ENCODE data around the gene CLCN1. TPM values are rescaled to one million over a fixed set of nuclear protein-coding genes. Genes with fewer than 3 reads are reported as not detected.
A peak's percentile ranks its signal among the peaks of the same experiment; 100 is the strongest.

The CLCN1 gene
- total RNA-seq, 1 donor from 2014 or later, result not detected

GRCh38 chr7:143368387-143368786, 52.5 kb downstream of the CLCN1 start:
- DNase-seq, result no peak

- peak; percentile 17 for DNase-seq
Observed at GRCh38 chr7:143369678-143370651, 54.1 kb downstream of the CLCN1 start.

GRCh38 chr7:143372070-143372469, 56.2 kb downstream of the CLCN1 start:
- DNase-seq, result peak; percentile 68

GRCh38 chr7:143373255-143373794, 57.4 kb downstream of the CLCN1 start:
- no peak for DNase-seq

- DNase-seq, result no peak
Observed at GRCh38 chr7:143374561-143374960, 58.6 kb downstream of the CLCN1 start.

- DNase-seq, result peak; percentile 30
Observed at GRCh38 chr7:143375298-143376034, 59.6 kb downstream of the CLCN1 start.

GRCh38 chr7:143376396-143376795, 60.5 kb downstream of the CLCN1 start:
- DNase-seq, result no peak

- DNase-seq, result no peak
Observed at GRCh38 chr7:143379611-143380259, 63.8 kb downstream of the CLCN1 start.

- peak; percentile 94 for DNase-seq
Observed at GRCh38 chr7:143380260-143380645, 64.3 kb downstream of the CLCN1 start.

- DNase-seq, result peak; percentile 97
Observed at GRCh38 chr7:143380646-143381426, 64.9 kb downstream of the CLCN1 start, which contains the start of gene ZYX. TSS of gene ZYX (plus strand) at chr7:143381345. CDS start at chr7:143381572, 227 bp downstream.

GRCh38 chr7:143381427-143382125, 65.7 kb downstream of the CLCN1 start:
- peak; percentile 80 for DNase-seq

GRCh38 chr7:143382126-143382790, 66.3 kb downstream of the CLCN1 start:
- DNase-seq, result peak; percentile 25

GRCh38 chr7:143382791-143383641, 67.1 kb downstream of the CLCN1 start:
- DNase-seq, result peak; percentile 25

- DNase-seq, result peak; percentile 25
Observed at GRCh38 chr7:143383642-143383957, 67.7 kb downstream of the CLCN1 start.

- peak; percentile 51 for DNase-seq
Observed at GRCh38 chr7:143384148-143384547, 68.2 kb downstream of the CLCN1 start.

GRCh38 chr7:143384661-143385631, 69.0 kb downstream of the CLCN1 start:
- DNase-seq, result peak; percentile 34

GRCh38 chr7:143385891-143386781, 70.2 kb downstream of the CLCN1 start:
- DNase-seq, result peak; percentile 59
